DMS 273 (cell line): Measurements from ENCODE around the gene RAPGEF4.

Source experiments
- DNase-seq: peaks from one replicate; lab custom pipeline; 2025; ENCODE audit not compliant: unreplicated experiment; lab: John Stamatoyannopoulos, UW

The RAPGEF4 gene

GRCh38 chr2:172994864-172995263, 259.2 kb downstream of the RAPGEF4 start:
- no peak for DNase-seq

DNA sequence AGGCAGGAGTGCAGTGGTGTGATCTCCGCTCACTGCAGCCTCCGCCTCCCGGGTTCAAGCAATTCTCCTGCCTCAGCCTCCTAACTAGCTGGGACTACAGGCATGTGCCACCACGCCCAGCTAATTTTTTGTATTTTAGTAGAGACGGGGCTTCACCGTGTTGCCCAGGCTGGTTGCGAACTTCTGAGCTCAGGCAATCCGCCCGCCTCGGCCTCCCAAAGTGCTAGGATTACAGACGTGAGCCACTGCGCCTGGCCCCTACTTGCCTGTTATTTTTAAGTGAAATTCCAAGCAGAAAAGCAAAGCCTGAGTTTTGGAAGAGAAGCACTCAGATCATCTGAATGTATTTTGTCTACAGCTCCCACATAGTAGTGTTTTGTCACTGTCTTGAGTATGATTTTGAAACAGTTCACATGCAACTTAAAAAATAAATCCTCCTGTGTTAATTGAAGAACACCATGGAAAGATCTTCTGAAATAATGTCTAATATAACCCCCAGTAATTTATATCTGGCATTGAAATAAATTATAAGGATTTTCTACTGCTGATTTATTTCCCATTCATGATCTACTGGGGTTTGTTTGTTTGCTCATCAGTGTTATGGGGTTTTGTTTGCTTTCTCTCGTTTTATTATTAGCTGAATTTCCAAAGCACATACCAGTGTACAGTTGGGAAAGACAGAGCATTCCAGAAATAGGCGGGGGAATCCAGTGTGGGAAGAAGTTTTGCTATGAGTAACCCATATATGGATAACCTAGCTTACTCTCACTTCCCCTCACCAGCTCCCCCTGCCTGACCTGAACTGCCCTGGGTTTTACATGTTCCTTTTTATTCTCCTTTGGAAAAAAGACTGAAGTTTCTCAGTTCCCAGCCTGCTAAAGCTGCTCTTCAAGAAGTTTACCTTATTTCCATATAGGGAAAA, 259.9 kb downstream of the RAPGEF4 start:
- DNase-seq = no peak

- no peak for DNase-seq
These were observed 260.8 kb downstream of the RAPGEF4 start for GRCh38 chr2:172996387-172996961.

- DNase-seq = no peak
These were observed 261.4 kb downstream of the RAPGEF4 start for GRCh38 chr2:172997031-172997430.

DNA sequence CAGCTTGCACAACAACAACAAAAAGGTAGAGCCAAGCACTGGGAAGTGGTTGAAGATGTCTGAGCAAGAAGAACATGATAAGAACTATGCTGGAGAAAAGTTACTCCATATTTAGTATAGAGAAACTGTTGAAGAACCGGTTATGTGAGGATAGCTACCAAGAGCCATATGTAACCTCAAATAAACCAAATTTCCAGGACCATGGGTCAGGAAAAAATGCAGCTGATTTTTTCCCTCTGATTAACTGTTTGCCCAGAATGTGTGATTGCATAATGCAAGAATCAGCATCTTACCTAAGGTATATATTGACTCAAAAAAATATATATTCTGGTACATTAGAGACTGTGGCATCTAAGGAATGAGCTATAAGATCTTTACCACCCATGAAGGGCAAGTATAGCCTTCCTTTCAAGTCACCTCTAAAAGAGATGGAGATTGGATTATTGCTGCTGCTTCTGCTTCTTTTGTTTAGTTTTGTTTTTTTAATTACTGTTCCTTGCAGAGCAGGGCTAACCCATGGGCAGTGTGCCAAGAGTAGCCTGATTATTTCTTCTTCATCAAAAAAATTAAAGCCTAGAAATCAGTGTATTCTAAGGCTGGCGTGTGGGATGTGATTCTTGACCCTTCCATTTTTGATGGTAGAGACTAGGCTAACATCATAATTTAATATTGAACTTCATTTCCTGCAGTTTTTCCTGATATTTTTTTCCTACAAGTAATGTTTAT, 263.1 kb downstream of the RAPGEF4 start:
- peak; percentile 11 for DNase-seq

GRCh38 chr2:172999641-173000386, 264.2 kb downstream of the RAPGEF4 start:
- peak; percentile 6 for DNase-seq

GRCh38 chr2:173001664-173002604, 266.3 kb downstream of the RAPGEF4 start:
- no peak for DNase-seq

GRCh38 chr2:173002751-173003541, 267.3 kb downstream of the RAPGEF4 start:
- DNase-seq = no peak

- DNase-seq = peak; percentile 31
These were observed 273.1 kb downstream of the RAPGEF4 start for GRCh38 chr2:173008786-173009185.

DNA sequence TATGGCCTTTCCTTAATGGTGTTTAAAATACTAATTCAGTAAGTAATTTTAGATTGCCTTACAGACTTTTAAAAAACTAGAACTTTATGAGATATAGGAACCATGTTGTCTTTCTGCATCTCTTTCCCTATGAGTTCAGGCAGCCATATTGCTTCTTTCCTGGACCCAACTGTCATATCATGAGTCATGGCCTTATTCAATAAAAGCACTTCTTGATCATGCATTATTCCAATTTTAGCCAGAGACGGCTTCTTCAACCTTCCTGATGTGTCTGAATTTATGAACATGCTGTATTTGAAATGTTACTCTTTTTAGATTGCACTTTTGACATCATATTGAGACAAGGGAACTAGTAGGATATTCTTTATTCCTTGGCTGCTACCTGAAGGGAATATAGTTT, 274.6 kb downstream of the RAPGEF4 start:
- no peak for DNase-seq

DNA sequence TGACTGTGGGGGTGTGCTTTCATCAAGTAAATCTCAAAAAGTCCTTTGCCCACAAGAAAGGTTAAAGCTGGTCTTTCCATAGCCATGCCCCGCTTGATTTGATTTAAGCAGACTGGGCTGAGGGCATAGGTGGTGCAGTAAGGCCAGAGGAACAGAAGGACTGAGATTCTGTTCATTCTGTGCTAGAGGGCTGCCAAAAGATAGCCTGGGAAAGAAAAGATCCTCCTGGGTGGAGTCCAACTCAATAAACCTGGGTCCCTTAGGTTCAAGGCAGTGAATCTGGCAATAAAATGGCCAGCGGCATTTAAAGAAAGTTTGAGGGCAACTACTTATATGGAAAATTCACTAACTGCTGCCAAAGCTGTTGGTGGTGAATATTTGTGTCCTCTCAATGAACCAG, 280.8 kb downstream of the RAPGEF4 start:
- DNase-seq = no peak

GRCh38 chr2:173017646-173018420, 282.2 kb downstream of the RAPGEF4 start:
- DNase-seq = no peak

DNA sequence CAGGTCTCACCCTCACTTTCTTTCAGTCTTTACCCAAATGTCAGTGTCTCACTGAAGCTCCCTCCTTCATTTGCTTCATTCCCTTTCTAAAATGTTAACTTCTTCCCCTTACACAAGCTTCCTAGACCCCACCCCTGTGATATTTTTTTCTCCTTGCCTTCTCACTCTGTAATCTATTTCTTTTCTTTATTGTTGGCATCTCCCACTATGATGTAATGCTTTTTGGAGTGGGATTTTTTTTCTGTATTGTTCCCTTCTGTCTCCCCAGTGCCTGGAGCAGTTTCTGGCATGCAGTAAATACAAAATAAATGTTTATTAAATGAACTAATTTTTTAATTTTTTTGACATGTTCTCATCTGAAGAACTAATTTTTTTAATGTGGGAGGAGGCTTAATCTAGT, 284.1 kb downstream of the RAPGEF4 start:
- no peak for DNase-seq

DNA sequence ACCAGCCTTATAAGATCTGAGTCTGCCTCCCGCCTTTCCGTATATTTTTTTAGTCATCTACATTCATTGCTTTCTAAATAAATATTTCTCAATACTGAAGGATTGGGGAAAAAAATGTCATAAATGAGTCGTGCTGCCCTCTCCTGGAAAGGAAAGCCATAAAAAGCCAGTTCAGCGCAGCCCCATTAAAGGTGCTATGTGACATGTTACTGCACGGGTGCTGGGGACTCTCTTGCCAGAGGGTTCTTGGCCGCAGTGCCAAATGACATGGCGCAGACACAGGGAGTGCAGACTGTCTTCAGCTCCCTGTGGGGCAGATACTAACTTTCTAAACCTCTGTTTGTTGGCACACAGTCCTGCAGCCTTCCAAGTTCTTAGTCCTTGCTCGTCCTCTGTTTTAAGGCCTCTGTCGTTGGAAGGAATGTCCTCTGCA, 286.3 kb downstream of the RAPGEF4 start:
- DNase-seq = peak; percentile 27

DNA sequence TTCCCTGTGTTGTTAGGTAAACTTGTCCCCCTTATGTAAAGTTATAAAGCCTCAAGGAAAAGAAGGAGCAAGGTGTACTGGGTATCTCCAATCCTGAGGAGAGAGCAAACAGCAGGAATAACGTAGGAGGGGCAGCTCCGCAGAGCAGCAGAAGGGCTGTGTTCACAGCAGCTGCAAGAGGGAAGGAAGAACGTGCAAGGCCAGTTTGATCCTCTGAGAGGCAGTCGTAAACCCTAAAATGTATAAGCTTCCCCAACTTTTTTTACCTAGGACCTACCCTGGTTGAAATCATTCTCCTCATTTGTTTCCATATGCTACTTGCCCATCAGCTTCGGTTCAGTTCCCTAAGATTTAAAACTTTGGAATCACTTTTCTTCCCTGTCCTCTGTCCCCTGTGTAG, 288.1 kb downstream of the RAPGEF4 start:
- DNase-seq = no peak

DNA sequence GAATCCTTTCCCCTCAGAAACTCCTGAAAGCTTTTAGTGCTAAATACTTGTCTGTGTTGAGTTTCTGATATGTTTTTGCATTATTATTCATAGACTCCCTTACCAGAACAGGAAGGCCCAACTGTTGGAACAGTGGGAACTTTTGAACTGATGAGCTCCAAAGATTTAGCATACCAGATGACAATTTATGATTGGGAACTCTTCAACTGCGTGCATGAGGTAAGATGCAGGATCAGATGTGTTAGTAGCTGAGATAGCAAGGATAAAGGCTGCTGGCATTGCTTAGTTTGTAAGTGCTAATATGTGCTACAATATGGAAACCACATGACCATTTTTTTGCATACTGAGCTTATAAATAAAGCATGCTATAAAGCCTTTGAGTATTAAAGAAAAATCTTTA, 290.8 kb downstream of the RAPGEF4 start:
- DNase-seq = no peak

GRCh38 chr2:173027181-173028128, 291.8 kb downstream of the RAPGEF4 start:
- peak; percentile 94 for DNase-seq
